Femur (tissue), 1 donor: Measurements from ENCODE around the gene ZNF365.

Experiments
- DNase-seq: peaks from one replicate; pipeline ENCODE4 v3.0.0-alpha.2; 2017

The ZNF365 gene

GRCh38 chr10:62426086-62426485 is 51.9 kb downstream of the ZNF365 start:
- DNase-seq: no peak

- no peak for DNase-seq
Observed at GRCh38 chr10:62426600-62426999, 52.4 kb downstream of the ZNF365 start.

GRCh38 chr10:62430881-62431280 is 56.7 kb downstream of the ZNF365 start:
- no peak for DNase-seq

- DNase-seq: no peak
Observed at GRCh38 chr10:62433181-62433692, 59.1 kb downstream of the ZNF365 start.

GRCh38 chr10:62433901-62434300 is 59.7 kb downstream of the ZNF365 start:
- DNase-seq: no peak

- no peak for DNase-seq
Observed at GRCh38 chr10:62437696-62438095, 63.5 kb downstream of the ZNF365 start.

GRCh38 chr10:62442006-62442405 is 67.8 kb downstream of the ZNF365 start:
- no peak for DNase-seq

- DNase-seq: no peak
Observed at GRCh38 chr10:62442894-62443669, 68.9 kb downstream of the ZNF365 start.

- no peak for DNase-seq
Observed at GRCh38 chr10:62443866-62444265, 69.7 kb downstream of the ZNF365 start.

- DNase-seq: no peak
Observed at GRCh38 chr10:62446627-62447026, 72.5 kb downstream of the ZNF365 start.

- DNase-seq: no peak
Observed at GRCh38 chr10:62450912-62451610, 76.9 kb downstream of the ZNF365 start.

GRCh38 chr10:62451611-62451975 is 77.4 kb downstream of the ZNF365 start:
- DNase-seq: no peak
